Fibroblast of lung (primary cell): ENCODE results near the gene CLEC11A. TPM values are rescaled to one million over a fixed set of nuclear protein-coding genes. Genes with fewer than 3 reads are reported as not detected.

ENCODE experiments used
- DNase-seq, 2 donors: peaks; one replicate each; pipeline versions ENCODE4 v3.0.0 to v3.0.0-alpha.2; 2010; ENCODE audit warnings: low read depth in 2 of 2
- H2AFZ ChIP-seq: 2 replicates; pipeline ENCODE4 v1.5.1; 2012; ENCODE audit warnings: low read length, control low read depth, inconsistent platforms
- H3K27ac ChIP-seq: 2 replicates; pipeline ENCODE4 v1.5.1; 2011; ENCODE audit warnings: low read length, control low read depth; ENCODE audit not compliant: insufficient read depth
- H3K27me3 ChIP-seq: 2 replicates; pipeline ENCODE4 v1.5.1; 2011; ENCODE audit warnings: mild to moderate bottlenecking, low read length; ENCODE audit not compliant: control insufficient read depth, insufficient read depth
- H3K36me3 ChIP-seq: 2 replicates; pipeline ENCODE4 v1.5.1; 2011; ENCODE audit warnings: low read length; ENCODE audit not compliant: control insufficient read depth, insufficient read depth
- H3K4me1 ChIP-seq: 2 replicates; pipeline ENCODE4 v1.5.1; 2011; ENCODE audit warnings: low read length; ENCODE audit not compliant: control insufficient read depth, insufficient read depth; ENCODE audit errors: extremely low read depth
- H3K4me2 ChIP-seq: 2 replicates; pipeline ENCODE4 v1.5.1; 2011; ENCODE audit warnings: low read length, control low read depth; ENCODE audit not compliant: insufficient read depth; ENCODE audit errors: extremely low read depth
- H3K4me3 ChIP-seq, 4 experiments: fragments of 200-600 bp in 1 of 4; sonication (generic) in 1 of 4; replicated peaks in 1 of 4; 2 replicates each; pipeline ENCODE4 v1.5.1; 2011 to 2016; ENCODE audit warnings: low read length in 4 of 4, low read depth in 3 of 4, mild to moderate bottlenecking in 3 of 4, control low read depth in 2 of 4, inconsistent platforms in 1 of 4, mixed read lengths in 1 of 4; ENCODE audit not compliant: insufficient read depth in 1 of 4; ENCODE audit errors: control extremely low read depth in 1 of 4
- H3K79me2 ChIP-seq: 2 replicates; pipeline ENCODE4 v1.5.1; 2012; ENCODE audit warnings: mild to moderate bottlenecking, low read length, inconsistent platforms; ENCODE audit not compliant: control insufficient read depth, insufficient read depth
- H3K9ac ChIP-seq: 2 replicates; pipeline ENCODE4 v1.5.1; 2011; ENCODE audit warnings: mild to moderate bottlenecking, low read length, control low read depth; ENCODE audit not compliant: insufficient read depth
- H3K9me3 ChIP-seq: 2 replicates; pipeline ENCODE4 v1.5.1; 2012; ENCODE audit warnings: low read depth, low read length; ENCODE audit not compliant: control insufficient read depth, insufficient read depth
- H4K20me1 ChIP-seq: 2 replicates; pipeline ENCODE4 v1.5.1; 2011; ENCODE audit warnings: low read length; ENCODE audit not compliant: control insufficient read depth, insufficient read depth; ENCODE audit errors: extremely low read depth
- CTCF ChIP-seq, 2 donors: IDR thresholded peaks in 1 of 2; conservative IDR thresholded peaks in 1 of 2; 1 replicate in 1 of 2; 2 replicates in 1 of 2; pipeline ENCODE4 v1.5.1; 2011 to 2012; ENCODE audit warnings: low read length in 2 of 2, control low read depth in 1 of 2, inconsistent platforms in 1 of 2, low read depth in 1 of 2, mild to moderate bottlenecking in 1 of 2
- EZH2 ChIP-seq: IDR thresholded peaks from 2 replicates; pipeline ENCODE4 v1.5.1; 2012; ENCODE audit warnings: low read length, control low read depth, mild to moderate bottlenecking; ENCODE audit errors: missing control alignments
- polyA plus RNA-seq, 2 donors: library from polyadenylated mRNA; depleted of rRNA in 1 of 2; stranded (reverse) in 1 of 2; unstranded in 1 of 2; fragments of >200 nt; gene quantifications; 2 replicates each; pipeline ENCODE4 v1.2.1, GENCODE V29; 2011 to 2012; ENCODE audit warnings: missing spikeins in 1 of 2
- total RNA-seq: library from RNA; depleted of rRNA; stranded (reverse); fragments of >200 nt; gene quantifications from 2 replicates; pipeline ENCODE4 v1.2.1, GENCODE V29; 2014

The CLEC11A gene
- total and polyA plus RNA-seq, 2 donors (not counting 1 experiment from before 2014, with no cell fraction given), result 22.5 to 69.4 TPM

DNA sequence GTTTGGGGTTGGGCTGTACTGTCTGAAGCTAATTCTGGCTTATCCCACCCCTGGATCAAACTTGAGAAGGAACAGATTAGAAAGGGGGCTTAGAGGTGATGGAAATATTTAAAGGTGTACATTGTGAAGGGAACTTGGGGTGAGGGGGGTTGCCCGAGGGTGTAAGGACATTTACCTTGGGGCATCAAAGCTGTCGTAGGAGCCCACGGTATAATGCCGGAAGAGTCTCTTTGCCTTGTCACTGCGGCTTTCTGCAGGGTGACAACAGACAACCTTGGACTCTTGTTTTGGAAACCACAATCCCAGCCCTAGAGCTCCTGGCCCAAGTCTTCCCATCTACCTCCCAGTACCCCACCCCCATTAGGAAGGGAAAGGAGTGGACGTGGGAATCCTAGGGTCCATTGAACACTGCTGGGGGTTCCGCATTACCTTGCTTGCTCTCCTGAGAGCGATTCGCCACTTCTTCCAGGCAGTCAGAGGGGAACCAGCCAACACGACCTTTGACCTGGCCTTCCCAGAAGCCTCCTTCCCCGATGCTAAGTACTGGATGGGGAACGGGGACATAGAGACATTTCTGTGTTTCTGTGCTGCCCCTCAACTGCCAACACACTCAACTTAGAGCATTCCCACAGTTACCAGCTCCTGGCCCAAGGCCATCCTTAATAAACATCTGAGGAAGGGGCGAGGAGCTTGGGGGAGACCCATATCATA, 25.6 kb upstream of the CLEC11A start:
- Histone ChIP-seq H3K27ac (no peak overlapping the region), H3K9ac (no peak overlapping the region), H3K9me3 (no peaks in the 10 kb centered on the region), H3K27me3 (peaks cover 4% of the 10 kb centered on the region), H3K36me3 (no peaks in the 10 kb centered on the region), H3K79me2 (no peaks in the 10 kb centered on the region), H3K4me1 (no peaks in the 10 kb centered on the region), H3K4me2 (no peak overlapping the region), H3K4me3 (no peak overlapping the region), H4K20me1 (no peaks in the 10 kb centered on the region), H2AFZ (no peak overlapping the region)
- TF ChIP-seq CTCF (conservative IDR thresholded peaks at IDR 0.05 in 1 of 2, IDR thresholded peaks at IDR 0.05 in 1 of 2; ENCODE audit: low read depth in 1 of 2, low read length in 2 of 2) (no peak), EZH2 (no peak)
- DNase-seq, result no peak

GRCh38 chr19:50701367-50701985, 21.7 kb upstream of the CLEC11A start:
- H3K79me2 ChIP-seq, result no peaks in the 10 kb centered on the region
- H3K4me3 ChIP-seq, result no peak overlapping the region
- TF ChIP-seq CTCF (conservative IDR thresholded peaks at IDR 0.05 in 1 of 2, IDR thresholded peaks at IDR 0.05 in 1 of 2; ENCODE audit: low read depth in 1 of 2, low read length in 2 of 2), result no peak
- TF ChIP-seq EZH2, result no peak
- no peaks in the 10 kb centered on the region for H3K4me1 ChIP-seq
- H2AFZ ChIP-seq, result no peak overlapping the region
- H3K27ac ChIP-seq, result no peak overlapping the region
- H3K36me3 ChIP-seq, result no peaks in the 10 kb centered on the region
- no peak overlapping the region for H3K4me2 ChIP-seq
- no peaks in the 10 kb centered on the region for H4K20me1 ChIP-seq
- H3K9ac ChIP-seq, result no peak overlapping the region
- DNase-seq, result no peak
- H3K27me3 ChIP-seq, result no peaks in the 10 kb centered on the region
- H3K9me3 ChIP-seq, result no peaks in the 10 kb centered on the region

GRCh38 chr19:50702158-50702870, 20.9 kb upstream of the CLEC11A start:
- Histone ChIP-seq H3K79me2 (no peaks in the 10 kb centered on the region), H3K4me1 (no peaks in the 10 kb centered on the region), H3K27me3 (no peaks in the 10 kb centered on the region), H3K27ac (no peak overlapping the region), H3K36me3 (no peaks in the 10 kb centered on the region), H3K4me2 (no peak overlapping the region), H3K9me3 (no peaks in the 10 kb centered on the region), H2AFZ (no peak overlapping the region), H3K9ac (no peak overlapping the region), H4K20me1 (no peaks in the 10 kb centered on the region), H3K4me3 (no peak overlapping the region)
- TF ChIP-seq CTCF (conservative IDR thresholded peaks at IDR 0.05 in 1 of 2, IDR thresholded peaks at IDR 0.05 in 1 of 2; ENCODE audit: low read depth in 1 of 2, low read length in 2 of 2), result no peak
- TF ChIP-seq EZH2, result no peak
- no peak for DNase-seq
